ACHN (cell line): ENCODE results near the gene PDE6A.

Source experiments
- DNase-seq: peaks from one replicate; pipeline ENCODE4 v3.0.0-alpha.2; 2015
- in situ Hi-C: cut with HindIII; loops from 2 replicates; pipeline ENCODE4 v1.10.0; 2017; ENCODE audit warnings: low sequenced_read_pairs, low pct_ligation_motif_present, low pct_unique_long_range_greater_than_20kb

PDE6A gene

GRCh38 chr5:149907828-149908227 lies 36.8 kb downstream of the PDE6A start:
- no peak for DNase-seq
- in situ Hi-C loops = no loop called here

- in situ Hi-C loops = no loop called here
- DNase-seq = no peak
Measured at GRCh38 chr5:149904977-149905376, 39.6 kb downstream of the PDE6A start.

GRCh38 chr5:149904293-149904886 lies 40.2 kb downstream of the PDE6A start:
- in situ Hi-C loops = no loop called here
- DNase-seq = no peak

GRCh38 chr5:149903404-149903803 lies 41.2 kb downstream of the PDE6A start:
- in situ Hi-C loops = no loop called here
- no peak for DNase-seq

- DNase-seq = peak; percentile 4
- in situ Hi-C loops = no loop called here
Measured at GRCh38 chr5:149902177-149902576, 42.4 kb downstream of the PDE6A start.

GRCh38 chr5:149901511-149901910 lies 43.1 kb downstream of the PDE6A start:
- no peak for DNase-seq
- in situ Hi-C loops = no loop called here

GRCh38 chr5:149900390-149900789 lies 44.2 kb downstream of the PDE6A start:
- in situ Hi-C loops = no loop called here
- no peak for DNase-seq

- DNase-seq = no peak
- in situ Hi-C loops = no loop called here
Measured at GRCh38 chr5:149898811-149899210, 45.8 kb downstream of the PDE6A start.

GRCh38 chr5:149895416-149896345 lies 48.9 kb downstream of the PDE6A start:
- DNase-seq = peak; percentile 27

GRCh38 chr5:149894237-149894636 lies 50.4 kb downstream of the PDE6A start:
- in situ Hi-C loops = no loop called here
- DNase-seq = no peak

More at GRCh38 chr5:149895416-149896345, 48.9 kb downstream of the PDE6A start:
- in situ Hi-C loops = no loop called here

- in situ Hi-C loops = no loop called here
- no peak for DNase-seq
Measured at GRCh38 chr5:149893403-149893931, 51.1 kb downstream of the PDE6A start.

GRCh38 chr5:149892594-149892993 lies 52.0 kb downstream of the PDE6A start:
- DNase-seq = no peak
- in situ Hi-C loops = no loop called here

GRCh38 chr5:149888280-149888679 lies 56.3 kb downstream of the PDE6A start:
- no peak for DNase-seq
- in situ Hi-C loops = no loop called here

GRCh38 chr5:149887622-149888183 lies 56.9 kb downstream of the PDE6A start:
- in situ Hi-C loops = no loop called here
- peak; percentile 88 for DNase-seq

- in situ Hi-C loops = no loop called here
- peak; percentile 13 for DNase-seq
Measured at GRCh38 chr5:149886692-149887470, 57.7 kb downstream of the PDE6A start.

- DNase-seq = peak; percentile 6
- in situ Hi-C loops = no loop called here
Measured at GRCh38 chr5:149886060-149886459, 58.5 kb downstream of the PDE6A start.

- in situ Hi-C loops = no loop called here
Measured at GRCh38 chr5:149885513-149885912, 59.1 kb downstream of the PDE6A start.

GRCh38 chr5:149883550-149883949 lies 61.0 kb downstream of the PDE6A start:
- in situ Hi-C loops = no loop called here

More at GRCh38 chr5:149885513-149885912, 59.1 kb downstream of the PDE6A start:
- DNase-seq = no peak

More at GRCh38 chr5:149883550-149883949, 61.0 kb downstream of the PDE6A start:
- no peak for DNase-seq
